CD4-positive, alpha-beta memory T cell (primary cell): ENCODE data around the gene REV3L. TPM values are rescaled to one million over a fixed set of nuclear protein-coding genes. Genes with fewer than 3 reads are reported as not detected.

Experiments
- CTCF ChIA-PET: fragments of 350-600 bp; sonication (Branson Sonifier 250); formaldehyde crosslinking; loops from one replicate; lab custom pipeline; 2021; ENCODE audit warnings: inconsistent platforms; ENCODE audit not compliant: partially characterized antibody; lab: Charles Lee
- POLR2A ChIA-PET: fragments of 350-600 bp; sonication (Branson Sonifier 250); formaldehyde crosslinking; loops from one replicate; lab custom pipeline; 2021; ENCODE audit not compliant: partially characterized antibody; lab: Charles Lee
- DNase-seq, 5 donors: peaks; one replicate each; pipeline versions ENCODE4 v3.0.0 to v3.0.0-alpha.2; 2020 to 2022; ENCODE audit warnings: mixed read lengths in 1 of 5
- H3K27ac ChIP-seq: one replicate; pipeline ENCODE4 v1.7.0; 2013; ENCODE audit warnings: low read depth, low read length
- H3K27me3 ChIP-seq: 2 replicates; pipeline ENCODE4 v1.7.0; 2013; ENCODE audit warnings: mild to moderate bottlenecking, low read length, moderate library complexity; ENCODE audit not compliant: insufficient read depth
- H3K36me3 ChIP-seq: 2 replicates; pipeline ENCODE4 v1.7.0; 2013; ENCODE audit warnings: mild to moderate bottlenecking, low read length, moderate library complexity; ENCODE audit not compliant: insufficient read depth
- H3K4me1 ChIP-seq: 2 replicates; pipeline ENCODE4 v1.7.0; 2013; ENCODE audit warnings: mild to moderate bottlenecking, low read length, moderate library complexity; ENCODE audit not compliant: insufficient read depth
- H3K4me3 ChIP-seq, 2 donors: one replicate each; pipeline ENCODE4 v1.7.0; 2013; ENCODE audit warnings: low read length in 2 of 2, mild to moderate bottlenecking in 1 of 2
- H3K9me3 ChIP-seq, 2 donors: one replicate each; pipeline ENCODE4 v1.7.0; 2013; ENCODE audit warnings: low read length in 2 of 2, control low read depth in 1 of 2; ENCODE audit not compliant: control insufficient read depth in 1 of 2
- H3K27ac Mint-ChIP-seq, 7 donors: one replicate each; pipeline ENCODE4 v1.8.0; 2020 to 2021; ENCODE audit warnings: mixed read lengths in 7 of 7, mild to moderate bottlenecking in 6 of 7, inconsistent platforms in 3 of 7, moderate library complexity in 3 of 7
- H3K27me3 Mint-ChIP-seq, 2 donors: one replicate each; pipeline ENCODE4 v1.8.0; 2020 to 2021; ENCODE audit warnings: mixed read lengths in 2 of 2
- H3K36me3 Mint-ChIP-seq, 2 donors: one replicate each; pipeline ENCODE4 v1.8.0; 2020 to 2021; ENCODE audit warnings: mixed read lengths in 2 of 2, inconsistent platforms in 1 of 2, mild to moderate bottlenecking in 1 of 2
- H3K4me1 Mint-ChIP-seq, 4 donors: one replicate each; pipeline ENCODE4 v1.8.0; 2020 to 2021; ENCODE audit warnings: mixed read lengths in 4 of 4, mild to moderate bottlenecking in 1 of 4
- H3K4me3 Mint-ChIP-seq, 8 donors: one replicate each; pipeline ENCODE4 v1.8.0; 2020 to 2021; ENCODE audit warnings: mixed read lengths in 8 of 8, mild to moderate bottlenecking in 7 of 8, moderate library complexity in 6 of 8, inconsistent platforms in 3 of 8
- H3K9me3 Mint-ChIP-seq, 8 donors: one replicate each; pipeline ENCODE4 v1.8.0; 2020 to 2021; ENCODE audit warnings: mixed read lengths in 8 of 8, mild to moderate bottlenecking in 5 of 8, inconsistent platforms in 3 of 8, moderate library complexity in 1 of 8
- intact Hi-C: fragments of 100-400 bp; cut with micrococcal nuclease; formaldehyde crosslinking; loops from one replicate; pipeline ENCODE4 v1.15.1; 2023
- polyA plus RNA-seq, 2 donors: library from polyadenylated mRNA; unstranded; fragments of 300-500 nt; fragmentation: Illumina TruSeq; gene quantifications; one replicate each; pipeline ENCODE4 v1.2.3, GENCODE V29; 2021
- total RNA-seq, 2 experiments: library from RNA; stranded (reverse); gene quantifications; one replicate each; pipeline ENCODE4 v1.2.3, GENCODE V29; 2021

The REV3L gene
- total and polyA plus RNA-seq, 4 experiments from 2014 or later, result 8.0 to 34.5 (median 24.5) TPM

GRCh38 chr6:111464184-111464583 is 18.8 kb downstream of the REV3L start:
- intact Hi-C loops, result no loop called here
- ChIA-PET POLR2A (no interaction called here), CTCF (interaction anchor here (2.4 kb wide), 1 partner anchor 205 kb away, joined by 8 read pairs; a partner anchor contains a TSS)
- Histone ChIP-seq H3K9me3 (no peaks in the 10 kb centered on the region), H3K27ac (no peak overlapping the region), H3K4me3 (no peak overlapping the region), H3K36me3 (no peaks in the 10 kb centered on the region), H3K4me1 (peaks cover 16% of the 10 kb centered on the region), H3K27me3 (no peaks in the 10 kb centered on the region)
- Mint-ChIP-seq H3K4me3 (no peak overlapping the region), H3K36me3 (peaks cover 12 to 17% of the 10 kb centered on the region in 2 donors), H3K27me3 (no peaks in the 10 kb centered on the region), H3K4me1 (peaks cover 20 to 34% (median 26%) of the 10 kb centered on the region in 4 donors), H3K27ac (no peak overlapping the region), H3K9me3 (peaks cover 0 to 6% (median 1%) of the 10 kb centered on the region in 8 donors)
- DNase-seq, result no peak

- intact Hi-C loops, result loop anchor here (2.0 kb wide), 1 partner anchor 16 kb away; no protein-coding TSS in a partner anchor
- H3K9me3 ChIP-seq, result no peaks in the 10 kb centered on the region
- POLR2A ChIA-PET, result interaction anchor here (1.1 to 3.0 kb wide), 3 partner anchors 15 to 204 kb away, joined by 3 to 17 read pairs (median 5); partner anchors contain the start of gene REV3L
- no peak overlapping the region for H3K27ac ChIP-seq
- Mint-ChIP-seq H3K27me3 (no peaks in the 10 kb centered on the region), H3K27ac (peak overlapping the region in 4 of 7 donors; percentile 5 to 83 (median 74)), H3K36me3 (peaks cover 25 to 28% of the 10 kb centered on the region in 2 donors), H3K4me1 (peaks cover 22 to 41% (median 31%) of the 10 kb centered on the region in 4 donors), H3K4me3 (peak overlapping the region in 3 of 8 donors; percentile 14 to 66 (median 36)), H3K9me3 (peaks cover 2 to 18% (median 5%) of the 10 kb centered on the region in 8 donors)
- H3K4me3 ChIP-seq, result no peak overlapping the region
- no peaks in the 10 kb centered on the region for H3K36me3 ChIP-seq
- no peak for DNase-seq
- H3K27me3 ChIP-seq, result no peaks in the 10 kb centered on the region
- CTCF ChIA-PET, result interaction anchor here (1.1 to 1.6 kb wide), 3 partner anchors 15 to 936 kb away, joined by 3 to 7 read pairs (median 3); a partner anchor contains a TSS
- peaks cover 16% of the 10 kb centered on the region for H3K4me1 ChIP-seq
Measured at GRCh38 chr6:111462770-111463391, 20.1 kb downstream of the REV3L start.

- Mint-ChIP-seq H3K4me3 (peak overlapping the region; percentile 67 to 85 (median 75)), H3K36me3 (peaks cover 30 to 33% of the 10 kb centered on the region in 2 donors), H3K9me3 (peaks cover 2 to 18% (median 5%) of the 10 kb centered on the region in 8 donors), H3K27ac (peak overlapping the region; percentile 28 to 90 (median 80)), H3K27me3 (no peaks in the 10 kb centered on the region), H3K4me1 (peaks cover 25 to 41% (median 31%) of the 10 kb centered on the region in 4 donors)
- H3K4me3 ChIP-seq, result peak overlapping the region in 1 of 2 donors; percentile 17
- intact Hi-C loops, result loop anchor here (2.0 kb wide), 1 partner anchor 17 kb away; no protein-coding TSS in a partner anchor
- no peaks in the 10 kb centered on the region for H3K27me3 ChIP-seq
- H3K9me3 ChIP-seq, result no peaks in the 10 kb centered on the region
- peak overlapping the region; percentile 4 for H3K27ac ChIP-seq
- DNase-seq, result peak in 3 of 5 donors; percentile 20 to 28 (median 27)
- no peaks in the 10 kb centered on the region for H3K36me3 ChIP-seq
- peaks cover 16% of the 10 kb centered on the region for H3K4me1 ChIP-seq
- ChIA-PET POLR2A (interaction anchor here (1.1 to 3.0 kb wide), 3 partner anchors 16 to 203 kb away, joined by 3 to 17 read pairs (median 5); partner anchors contain the start of gene REV3L), CTCF (interaction anchor here (1.1 to 2.1 kb wide), 2 partner anchors 17 to 203 kb away, joined by 3 to 12 read pairs; a partner anchor contains a TSS)
Measured at GRCh38 chr6:111461860-111462259, 21.2 kb downstream of the REV3L start.

GRCh38 chr6:111458670-111459232 is 24.3 kb downstream of the REV3L start:
- Mint-ChIP-seq H3K36me3 (peaks cover 35 to 50% of the 10 kb centered on the region in 2 donors), H3K4me1 (peaks cover 30 to 45% (median 33%) of the 10 kb centered on the region in 4 donors), H3K9me3 (peaks cover 2 to 18% (median 5%) of the 10 kb centered on the region in 8 donors), H3K27me3 (no peaks in the 10 kb centered on the region), H3K4me3 (no peak overlapping the region), H3K27ac (no peak overlapping the region)
- no peak overlapping the region for H3K27ac ChIP-seq
- H3K4me1 ChIP-seq, result peaks cover 16% of the 10 kb centered on the region
- no peak overlapping the region for H3K4me3 ChIP-seq
- intact Hi-C loops, result no loop called here
- DNase-seq, result no peak
- POLR2A ChIA-PET, result no interaction called here
- H3K27me3 ChIP-seq, result no peaks in the 10 kb centered on the region
- CTCF ChIA-PET, result no interaction called here
- H3K9me3 ChIP-seq, result no peaks in the 10 kb centered on the region
- H3K36me3 ChIP-seq, result no peaks in the 10 kb centered on the region

- ChIA-PET CTCF (no interaction called here), POLR2A (no interaction called here)
- Mint-ChIP-seq H3K4me1 (peaks cover 19 to 28% (median 24%) of the 10 kb centered on the region in 4 donors), H3K4me3 (no peak overlapping the region), H3K27ac (no peak overlapping the region), H3K27me3 (no peaks in the 10 kb centered on the region), H3K9me3 (peaks cover 2 to 18% (median 5%) of the 10 kb centered on the region in 8 donors), H3K36me3 (peaks cover 34 to 54% of the 10 kb centered on the region in 2 donors)
- DNase-seq, result no peak
- intact Hi-C loops, result no loop called here
- no peak overlapping the region for H3K27ac ChIP-seq
- no peak overlapping the region for H3K4me3 ChIP-seq
- no peaks in the 10 kb centered on the region for H3K27me3 ChIP-seq
- H3K4me1 ChIP-seq, result peaks cover under 1% of the 10 kb centered on the region
- H3K9me3 ChIP-seq, result no peaks in the 10 kb centered on the region
- H3K36me3 ChIP-seq, result no peaks in the 10 kb centered on the region
Measured at GRCh38 chr6:111456208-111456607, 26.8 kb downstream of the REV3L start.

GRCh38 chr6:111450636-111451035 is 32.4 kb downstream of the REV3L start:
- Histone ChIP-seq H3K4me3 (no peak overlapping the region), H3K27ac (no peak overlapping the region)
- POLR2A ChIA-PET, result no interaction called here

GRCh38 chr6:111450087-111450486 is 32.9 kb downstream of the REV3L start:
- ChIA-PET POLR2A (no interaction called here), CTCF (no interaction called here)
- Histone ChIP-seq H3K4me3 (no peak overlapping the region), H3K27ac (no peak overlapping the region), H3K4me1 (no peaks in the 10 kb centered on the region), H3K9me3 (no peaks in the 10 kb centered on the region), H3K36me3 (no peaks in the 10 kb centered on the region), H3K27me3 (no peaks in the 10 kb centered on the region)
- Mint-ChIP-seq H3K4me1 (peaks cover 13 to 25% (median 14%) of the 10 kb centered on the region in 4 donors), H3K9me3 (no peaks in the 10 kb centered on the region), H3K27ac (no peak overlapping the region), H3K4me3 (no peak overlapping the region), H3K27me3 (no peaks in the 10 kb centered on the region), H3K36me3 (peaks cover 8 to 18% of the 10 kb centered on the region in 2 donors)
- intact Hi-C loops, result no loop called here
- DNase-seq, result no peak

More at GRCh38 chr6:111450636-111451035, 32.4 kb downstream of the REV3L start:
- Mint-ChIP-seq H3K36me3 (peaks cover 9 to 20% of the 10 kb centered on the region in 2 donors), H3K9me3 (no peaks in the 10 kb centered on the region), H3K27ac (peak overlapping the region in 1 of 7 donors; percentile 37), H3K4me3 (no peak overlapping the region), H3K4me1 (peaks cover 13 to 25% (median 15%) of the 10 kb centered on the region in 4 donors), H3K27me3 (no peaks in the 10 kb centered on the region)
- Histone ChIP-seq H3K4me1 (no peaks in the 10 kb centered on the region), H3K36me3 (no peaks in the 10 kb centered on the region), H3K27me3 (no peaks in the 10 kb centered on the region), H3K9me3 (no peaks in the 10 kb centered on the region)
- intact Hi-C loops, result no loop called here
- CTCF ChIA-PET, result no interaction called here
- DNase-seq, result no peak
